GM12878 (cell line): ENCODE data around the gene IKZF5.
A peak's percentile ranks its signal among the peaks of the same experiment; 100 is the strongest.

Experiments
- BACH1 ChIP-seq: fragments of 450-650 bp; IDR thresholded peaks from 2 replicates; pipeline ENCODE4 v1.6.1; 2017; ENCODE audit warnings: mild to moderate bottlenecking, borderline replicate concordance
- CTCF ChIP-seq, 3 experiments: IDR thresholded peaks in 2 of 3; conservative IDR thresholded peaks in 1 of 3; 2 replicates each; pipeline ENCODE4 v1.5.1; 2011; ENCODE audit warnings: low read depth in 3 of 3, low read length in 3 of 3, mild to moderate bottlenecking in 3 of 3, control low read depth in 2 of 3, moderate library complexity in 2 of 3, inconsistent platforms in 1 of 3, mixed read lengths in 1 of 3; ENCODE audit not compliant: control insufficient read depth in 2 of 3, insufficient read depth in 1 of 3; ENCODE audit errors: extremely low read depth in 1 of 3
- EZH2 ChIP-seq: IDR thresholded peaks from 2 replicates; pipeline ENCODE4 v1.6.1; 2012; ENCODE audit warnings: low read depth, mild to moderate bottlenecking, control low read depth, inconsistent platforms, low read length, borderline replicate concordance; ENCODE audit not compliant: control insufficient read depth
- FOXM1 ChIP-seq: IDR thresholded peaks from 2 replicates; pipeline ENCODE4 v1.6.1; 2012; ENCODE audit warnings: low read depth, mild to moderate bottlenecking, inconsistent platforms, low read length, moderate library complexity
- POLR2A ChIP-seq: IDR thresholded peaks from 2 replicates; pipeline ENCODE4 v1.6.1; 2011; ENCODE audit warnings: low read depth, mild to moderate bottlenecking, low read length
- POLR2AphosphoS5 ChIP-seq: IDR thresholded peaks from 2 replicates; pipeline ENCODE4 v1.6.1; 2011; ENCODE audit warnings: mild to moderate bottlenecking, low read length, inconsistent platforms
- RAD21 ChIP-seq: IDR thresholded peaks from 2 replicates; pipeline ENCODE4 v1.6.1; 2011; ENCODE audit warnings: mild to moderate bottlenecking, low read depth, low read length, moderate library complexity; ENCODE audit not compliant: insufficient read depth
- SPI1 ChIP-seq: IDR thresholded peaks from 2 replicates; pipeline ENCODE4 v1.6.1; 2011; ENCODE audit warnings: low read depth, mild to moderate bottlenecking, low read length, moderate library complexity, borderline replicate concordance; ENCODE audit not compliant: insufficient read depth
- SREBF2 ChIP-seq: IDR thresholded peaks from 2 replicates; pipeline ENCODE4 v1.6.1; 2012; ENCODE audit warnings: mild to moderate bottlenecking, low read length
- WRNIP1 ChIP-seq: IDR thresholded peaks from 2 replicates; pipeline ENCODE4 v1.6.1; 2011; ENCODE audit warnings: low read depth, low read length, improper control_type of control experiment, borderline replicate concordance
- YY1 ChIP-seq: IDR thresholded peaks from 2 replicates; pipeline ENCODE4 v1.6.1; 2011; ENCODE audit warnings: low read depth, mild to moderate bottlenecking, low read length

- peak; percentile 89 for TF ChIP-seq YY1
- peak; percentile 68 for TF ChIP-seq SREBF2
- no peak for TF ChIP-seq FOXM1
- no peak for TF ChIP-seq BACH1
- peak; percentile 89 for TF ChIP-seq POLR2A
- TF ChIP-seq RAD21: no peak
- no peak for TF ChIP-seq EZH2
- TF ChIP-seq POLR2AphosphoS5: peak; percentile 69; the same call in 1 of the 2 replicates
- no peak for TF ChIP-seq WRNIP1
- TF ChIP-seq SPI1: no peak
- TF ChIP-seq CTCF (IDR thresholded peaks at IDR 0.05 in 2 of 3, conservative IDR thresholded peaks at IDR 0.05 in 1 of 3; ENCODE audit: control insufficient read depth in 2 of 3, extremely low read depth in 1 of 3, insufficient read depth in 1 of 3, low read depth in 3 of 3, low read length in 3 of 3): no peak
Observed at GRCh38 chr10:122953902-122954730, 54.5 kb downstream of the IKZF5 start, which contains the start of gene C10orf88.
